ENCODE data around the gene ICOS. TPM values are rescaled to one million over a fixed set of nuclear protein-coding genes. Genes with fewer than 3 reads are reported as not detected.

Gene ICOS
- total RNA-seq, 1 experiment from 2014 or later: not detected

- no peak overlapping the region for H4K5ac ChIP-seq (ENCODE audit: insufficient read length, low read depth, low read length)
- no peaks in the 10 kb centered on the region for H3K27me3 ChIP-seq (ENCODE audit: insufficient read depth, low read length)
- no peak overlapping the region for H4K8ac ChIP-seq (replicated peaks; ENCODE audit: insufficient read length, low read depth, low read length)
- H3K36me3 Mint-ChIP-seq (ENCODE audit: insufficient read depth in 1 of 3, low read depth in 3 of 3): peaks cover 0 to 11% (median 0%) of the 10 kb centered on the region in 3 experiments; a peak in 3 of 7 replicates
- no peak overlapping the region for H2BK20ac ChIP-seq (ENCODE audit: low read depth, low read length, poor library complexity, severe bottlenecking)
- H3K4me1 Mint-ChIP-seq: peaks cover 0 to 4% of the 10 kb centered on the region in 2 experiments; a peak in 2 of 4 replicates
- H3K79me2 ChIP-seq (ENCODE audit: insufficient read depth, low read length): no peaks in the 10 kb centered on the region
- H3K23ac ChIP-seq (ENCODE audit: insufficient read length, low read depth, low read length): no peak overlapping the region
- H3K4me1 ChIP-seq (ENCODE audit: insufficient read depth, low read length): peaks cover 5% of the 10 kb centered on the region; the same call in 1 of the 2 replicates
- H3K27ac ChIP-seq (ENCODE audit: insufficient read length, low read depth, low read length): no peak overlapping the region
- H3K9ac ChIP-seq (ENCODE audit: extremely low read depth, insufficient read length, low read length): no peak overlapping the region
- no peak for TF ChIP-seq CTCF (conservative IDR thresholded peaks at IDR 0.05)
- H3K18ac ChIP-seq (ENCODE audit: insufficient read length, low read depth, low read length): no peak overlapping the region
- H3K4me3 Mint-ChIP-seq: no peak overlapping the region
- H3K56ac ChIP-seq (ENCODE audit: insufficient read length, low read depth, low read length): no peak overlapping the region
- H4K91ac ChIP-seq (ENCODE audit: insufficient read length, low read depth, low read length): no peak overlapping the region
- H2AK5ac ChIP-seq (ENCODE audit: insufficient read length, low read length): no peak overlapping the region
- no peaks in the 10 kb centered on the region for H3K9me3 ChIP-seq (ENCODE audit: control insufficient read depth, low read depth, low read length)
- H2BK15ac ChIP-seq (ENCODE audit: low read depth, low read length): no peak overlapping the region
- H2BK12ac ChIP-seq (ENCODE audit: insufficient read length, low read depth, low read length): no peak overlapping the region
- H3K27me3 Mint-ChIP-seq (ENCODE audit: low read depth): no peaks in the 10 kb centered on the region
- H2BK5ac ChIP-seq (ENCODE audit: insufficient read length, low read length): no peak overlapping the region
- H3K79me1 ChIP-seq (ENCODE audit: insufficient read depth, low read depth, low read length, poor library complexity, severe bottlenecking): no peaks in the 10 kb centered on the region
- DNase-seq: no peak
- no peaks in the 10 kb centered on the region for H3K23me2 ChIP-seq (ENCODE audit: insufficient read length, low read depth, low read length, poor library complexity, severe bottlenecking)
- H4K20me1 ChIP-seq (ENCODE audit: control insufficient read depth, insufficient read depth, insufficient read length): no peaks in the 10 kb centered on the region
- H3K27ac Mint-ChIP-seq: no peak overlapping the region
- H3K9me3 Mint-ChIP-seq: peaks cover 14 to 15% of the 10 kb centered on the region in 2 experiments; a peak in 4 of 5 replicates
- no peak overlapping the region for H2BK120ac ChIP-seq (ENCODE audit: low read depth, low read length, poor library complexity, severe bottlenecking)
- H3T11ph ChIP-seq (ENCODE audit: low read length): no peak overlapping the region
- no peak overlapping the region for H2AFZ ChIP-seq (ENCODE audit: low read length)
- H3K14ac ChIP-seq (ENCODE audit: insufficient read depth, low read length): no peak overlapping the region
- H3K4ac ChIP-seq (ENCODE audit: low read depth, low read length): no peak overlapping the region
- H3K4me2 ChIP-seq (ENCODE audit: insufficient read depth, insufficient read length, low read length): no peak overlapping the region
These were observed 30.9 kb upstream of the ICOS start for GRCh38 chr2:203905656-203906055.
